GM13976 (cell line): ENCODE data around the gene U2AF2.

Experiments used
- DNase-seq: peaks from one replicate; pipeline ENCODE4 v3.0.0; 2012; ENCODE audit warnings: low spot score
- CTCF ChIP-seq: IDR thresholded peaks from 2 replicates; pipeline ENCODE4 v1.5.1; 2012; ENCODE audit warnings: borderline replicate concordance, mild to moderate bottlenecking; ENCODE audit not compliant: insufficient read depth; ENCODE audit errors: extremely low read depth, missing control alignments, control extremely low read depth
- in situ Hi-C: fragments of 300-500 bp; cut with MboI; formaldehyde crosslinking; loops from one replicate; pipeline ENCODE4 v1.12.0; 2022; ENCODE audit warnings: low sequenced_read_pairs, mixed read lengths, inconsistent platforms; ENCODE audit not compliant: unreplicated experiment

The U2AF2 gene

GRCh38 chr19:55677572-55678028 lies 22.8 kb downstream of the U2AF2 start:
- no peak for DNase-seq
- no peak for TF ChIP-seq CTCF
- in situ Hi-C loops, result no loop called here

GRCh38 chr19:55678121-55678671 lies 23.4 kb downstream of the U2AF2 start:
- DNase-seq, result peak; percentile 85
- peak; percentile 28 for TF ChIP-seq CTCF
- in situ Hi-C loops, result no loop called here

- TF ChIP-seq CTCF, result no peak
- in situ Hi-C loops, result no loop called here
- no peak for DNase-seq
Measured at GRCh38 chr19:55679343-55680257, 24.8 kb downstream of the U2AF2 start.

- in situ Hi-C loops, result no loop called here
Measured at GRCh38 chr19:55680339-55681130, 25.7 kb downstream of the U2AF2 start.

GRCh38 chr19:55681131-55682092 lies 26.6 kb downstream of the U2AF2 start:
- in situ Hi-C loops, result no loop called here
- DNase-seq, result no peak
- TF ChIP-seq CTCF, result no peak

More at GRCh38 chr19:55680339-55681130, 25.7 kb downstream of the U2AF2 start:
- no peak for DNase-seq
- TF ChIP-seq CTCF, result no peak
